CD4-positive, alpha-beta T cell (primary cell): Measurements from ENCODE around the gene PDE10A. TPM values are rescaled to one million over a fixed set of nuclear protein-coding genes. Genes with fewer than 3 reads are reported as not detected.

Experiments
- ATAC-seq: fragments of 200-7000 bp; cut with Tn5 transposase; one replicate; pipeline ENCODE4 v1.10.0; 2022; ENCODE audit warnings: mild to moderate bottlenecking; ENCODE audit not compliant: poor library complexity
- CTCF ChIA-PET: fragments of 350-600 bp; sonication (Branson Sonifier 250); formaldehyde crosslinking; loops from one replicate; lab custom pipeline; 2021; ENCODE audit warnings: antibody characterized with exemption, inconsistent platforms; lab: Charles Lee
- POLR2A ChIA-PET: fragments of 350-600 bp; sonication (Branson Sonifier 250); formaldehyde crosslinking; loops from one replicate; lab custom pipeline; 2021; ENCODE audit warnings: antibody characterized with exemption, inconsistent platforms; lab: Charles Lee
- DNase-seq, 14 experiments: peaks; one replicate each; pipeline ENCODE4 v3.0.0-alpha.2; 2013 to 2020; ENCODE audit warnings: mixed read lengths in 2 of 14
- H3K27ac ChIP-seq, 2 donors: one replicate each; pipeline versions ENCODE4 v1.5.1 to v1.7.0; 2013; ENCODE audit warnings: low read length in 2 of 2, low read depth in 1 of 2, mild to moderate bottlenecking in 1 of 2
- H3K27me3 ChIP-seq, 2 experiments: 1 replicate in 1 of 2; 2 replicates in 1 of 2; pipeline versions ENCODE4 v1.6.1 to v1.7.0; 2013; ENCODE audit warnings: low read length in 2 of 2, control low read depth in 1 of 2, mild to moderate bottlenecking in 1 of 2, moderate library complexity in 1 of 2; ENCODE audit not compliant: insufficient read depth in 2 of 2, control insufficient read depth in 1 of 2
- H3K36me3 ChIP-seq: one replicate; pipeline ENCODE4 v1.6.1; 2013; ENCODE audit warnings: low read length, control low read depth; ENCODE audit not compliant: insufficient read depth
- H3K4me1 ChIP-seq: one replicate; pipeline ENCODE4 v1.6.1; 2013; ENCODE audit warnings: low read length, control low read depth; ENCODE audit not compliant: insufficient read depth
- H3K4me3 ChIP-seq: one replicate; pipeline ENCODE4 v1.5.1; 2013; ENCODE audit warnings: mild to moderate bottlenecking, low read length, moderate library complexity
- H3K9me3 ChIP-seq, 2 experiments: 1 replicate in 1 of 2; 2 replicates in 1 of 2; pipeline versions ENCODE4 v1.6.1 to v1.7.0; 2013; ENCODE audit warnings: low read length in 2 of 2, mild to moderate bottlenecking in 2 of 2, control low read depth in 1 of 2, moderate library complexity in 1 of 2; ENCODE audit not compliant: control insufficient read depth in 1 of 2, insufficient read depth in 1 of 2
- H3K27ac Mint-ChIP-seq: one replicate; pipeline ENCODE4 v1.8.0; 2020; ENCODE audit warnings: mixed read lengths
- H3K27me3 Mint-ChIP-seq: one replicate; pipeline ENCODE4 v1.8.0; 2021; ENCODE audit warnings: mixed read lengths
- H3K36me3 Mint-ChIP-seq: one replicate; pipeline ENCODE4 v1.8.0; 2021; ENCODE audit warnings: low read depth, mixed read lengths
- H3K4me1 Mint-ChIP-seq: one replicate; pipeline ENCODE4 v1.8.0; 2021; ENCODE audit warnings: low read depth, mixed read lengths
- H3K4me3 Mint-ChIP-seq: one replicate; pipeline ENCODE4 v1.8.0; 2020; ENCODE audit warnings: mild to moderate bottlenecking, mixed read lengths
- H3K9me3 Mint-ChIP-seq: one replicate; pipeline ENCODE4 v1.8.0; 2020; ENCODE audit warnings: mixed read lengths
- CTCF ChIP-seq: fragments of 200-600 bp; IDR thresholded peaks from one replicate; pipeline ENCODE4 v1.8.0; 2022; ENCODE audit warnings: antibody characterized with exemption, mild to moderate bottlenecking
- intact Hi-C, 2 experiments: fragments of 100-400 bp; cut with DNase I in 1 of 2; cut with micrococcal nuclease in 1 of 2; formaldehyde crosslinking; loops; one replicate each; pipeline versions ENCODE4 v1.15.1 to v1.9.0; 2023 to 2025; cut with DNase I, micrococcal nuclease
- total RNA-seq, 174 experiments: library from RNA in 2 of 174; stranded (reverse) in 2 of 174; gene quantifications; one replicate each; pipeline ENCODE4 v1.2.3 and lab custom pipeline; 2021 to 2026

PDE10A gene
- total RNA-seq, 2 experiments from 2014 or later = not detected

- H3K27me3 ChIP-seq = no peaks in the 10 kb centered on the region
- Mint-ChIP-seq H3K9me3 (no peaks in the 10 kb centered on the region), H3K36me3 (no peaks in the 10 kb centered on the region), H3K27ac (no peak overlapping the region), H3K4me1 (no peaks in the 10 kb centered on the region), H3K4me3 (no peak overlapping the region), H3K27me3 (no peaks in the 10 kb centered on the region)
- no peak for ATAC-seq
- no peaks in the 10 kb centered on the region for H3K36me3 ChIP-seq
- CTCF ChIA-PET = no interaction called here
- TF ChIP-seq CTCF = no peak
- POLR2A ChIA-PET = no interaction called here
- peaks cover 0 to 5% of the 10 kb centered on the region in 2 experiments for H3K9me3 ChIP-seq
- H3K4me1 ChIP-seq = no peaks in the 10 kb centered on the region
- no peak overlapping the region for H3K27ac ChIP-seq
- H3K4me3 ChIP-seq = no peak overlapping the region
- DNase-seq = no peak
- intact Hi-C loops = no loop called here
These were observed 176.6 kb downstream of the PDE10A start for GRCh38 chr6:165486183-165487137.

GRCh38 chr6:165484178-165484889, 178.7 kb downstream of the PDE10A start:
- no peak overlapping the region for H3K4me3 Mint-ChIP-seq
- POLR2A ChIA-PET = no interaction called here
- CTCF ChIA-PET = no interaction called here

GRCh38 chr6:165481921-165482320, 181.1 kb downstream of the PDE10A start:
- ChIA-PET CTCF (no interaction called here), POLR2A (no interaction called here)
- no peaks in the 10 kb centered on the region for H3K4me1 Mint-ChIP-seq
- Histone ChIP-seq H3K4me1 (no peaks in the 10 kb centered on the region), H3K27ac (no peak overlapping the region), H3K36me3 (no peaks in the 10 kb centered on the region), H3K9me3 (no peaks in the 10 kb centered on the region), H3K27me3 (no peaks in the 10 kb centered on the region), H3K4me3 (no peak overlapping the region)
- DNase-seq (no peak), ATAC-seq (no peak)
- H3K9me3 Mint-ChIP-seq = no peaks in the 10 kb centered on the region
- H3K36me3 Mint-ChIP-seq = no peaks in the 10 kb centered on the region
- no peak for TF ChIP-seq CTCF
- no peaks in the 10 kb centered on the region for H3K27me3 Mint-ChIP-seq
- H3K4me3 Mint-ChIP-seq = no peak overlapping the region
- H3K27ac Mint-ChIP-seq = no peak overlapping the region
- intact Hi-C loops = no loop called here

More at GRCh38 chr6:165484178-165484889, 178.7 kb downstream of the PDE10A start:
- no peaks in the 10 kb centered on the region for H3K36me3 ChIP-seq
- no peaks in the 10 kb centered on the region for H3K27me3 ChIP-seq
- H3K4me3 ChIP-seq = no peak overlapping the region
- no peaks in the 10 kb centered on the region for H3K4me1 ChIP-seq
- intact Hi-C loops = no loop called here
- H3K9me3 ChIP-seq = peaks cover 0 to 5% of the 10 kb centered on the region in 2 experiments
- Mint-ChIP-seq H3K4me1 (no peaks in the 10 kb centered on the region), H3K36me3 (no peaks in the 10 kb centered on the region), H3K27ac (no peak overlapping the region), H3K9me3 (no peaks in the 10 kb centered on the region), H3K27me3 (no peaks in the 10 kb centered on the region)
- no peak for ATAC-seq
- no peak overlapping the region for H3K27ac ChIP-seq
- DNase-seq = no peak
- no peak for TF ChIP-seq CTCF
